ENCODE measurements around the gene IRF1. TPM values are rescaled to one million over a fixed set of nuclear protein-coding genes. Genes with fewer than 3 reads are reported as not detected.

The IRF1 gene
- total RNA-seq, 1 experiment from 2014 or later = 48.9 TPM

DNA sequence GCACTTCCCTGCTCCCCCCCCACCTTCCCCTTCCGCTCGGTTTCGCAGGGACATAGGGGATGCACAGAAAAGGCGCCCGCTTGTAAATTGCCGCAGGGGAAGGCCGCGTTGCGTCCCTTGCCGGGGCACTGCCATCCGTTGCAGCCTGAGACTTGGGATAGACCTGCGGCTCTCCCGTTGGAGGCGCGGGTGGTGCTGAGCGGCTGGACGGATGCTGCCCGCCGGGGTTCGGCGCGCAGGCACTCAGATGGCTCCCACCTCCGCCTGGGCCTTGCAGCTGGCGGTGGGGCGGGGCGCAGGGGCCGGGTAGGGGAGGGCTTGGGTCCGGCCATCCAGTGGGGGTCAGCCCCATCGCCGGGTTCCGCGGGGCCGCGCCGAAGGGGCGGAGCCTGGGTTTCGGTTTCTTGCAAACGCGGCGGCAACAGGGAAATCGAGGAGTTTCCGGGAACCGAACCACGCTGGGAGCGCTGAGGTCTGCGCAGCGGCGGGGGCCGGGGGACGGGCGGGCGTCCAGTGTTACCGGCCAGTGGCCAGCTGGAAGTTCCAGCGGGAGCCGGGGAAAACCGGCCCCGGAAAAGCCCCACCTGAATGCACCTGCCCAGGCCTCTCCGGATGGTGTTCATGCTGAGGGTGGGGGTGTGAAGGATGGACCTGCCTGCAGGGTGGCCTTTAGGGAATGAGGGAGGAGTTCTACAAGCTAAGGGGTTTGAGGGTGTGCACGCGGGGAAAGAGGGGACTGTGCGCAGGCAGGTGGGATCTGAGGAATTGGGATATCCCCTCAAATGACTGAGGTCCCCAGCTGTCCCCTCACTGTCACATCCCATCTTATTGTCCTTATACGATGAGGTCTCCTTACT is 6.3 kb upstream of the IRF1 start:
- Histone ChIP-seq H3K4me1 (ENCODE audit: control insufficient read depth, insufficient read depth, low read length) (peaks cover 26% of the 10 kb centered on the region), H3K36me3 (ENCODE audit: control insufficient read depth, insufficient read depth, low read length) (peaks cover 2% of the 10 kb centered on the region; the same call in 1 of the 2 replicates), H3K27me3 (ENCODE audit: control insufficient read depth, insufficient read depth, low read length) (no peaks in the 10 kb centered on the region), H3K4me3 (ENCODE audit: low read depth in 2 of 2, low read length in 2 of 2) (peak overlapping the region; percentile 71 to 91), H3K27ac (ENCODE audit: low read length) (peak overlapping the region; percentile 84), H3K9me3 (ENCODE audit: control insufficient read depth, insufficient read depth, low read depth, low read length) (no peaks in the 10 kb centered on the region)
- ATAC-seq = peak; percentile 76
- intact Hi-C loops (cut with micrococcal nuclease; ENCODE audit: unreplicated experiment) = loop anchor here (10.0 kb wide), 1 partner anchor 432 kb away; the partner anchor contains the start of gene IL3
- POLR2A ChIA-PET = interaction anchor here (0.6 to 0.8 kb wide), 4 partner anchors 23 to 322 kb away, joined by 3 to 33 read pairs (median 6); no protein-coding TSS in a partner anchor
- TF ChIP-seq TCF7L2 (IDR thresholded peaks at IDR 0.05; ENCODE audit: low read depth, low read length) (no peak), POLR2AphosphoS5 (IDR thresholded peaks at IDR 0.05; ENCODE audit: low read depth, low read length) (no peak), SIN3A (IDR thresholded peaks at IDR 0.05; ENCODE audit: borderline replicate concordance, insufficient read depth, low read depth, low read length) (no peak)
- TF ChIP-seq, protein P1, sequence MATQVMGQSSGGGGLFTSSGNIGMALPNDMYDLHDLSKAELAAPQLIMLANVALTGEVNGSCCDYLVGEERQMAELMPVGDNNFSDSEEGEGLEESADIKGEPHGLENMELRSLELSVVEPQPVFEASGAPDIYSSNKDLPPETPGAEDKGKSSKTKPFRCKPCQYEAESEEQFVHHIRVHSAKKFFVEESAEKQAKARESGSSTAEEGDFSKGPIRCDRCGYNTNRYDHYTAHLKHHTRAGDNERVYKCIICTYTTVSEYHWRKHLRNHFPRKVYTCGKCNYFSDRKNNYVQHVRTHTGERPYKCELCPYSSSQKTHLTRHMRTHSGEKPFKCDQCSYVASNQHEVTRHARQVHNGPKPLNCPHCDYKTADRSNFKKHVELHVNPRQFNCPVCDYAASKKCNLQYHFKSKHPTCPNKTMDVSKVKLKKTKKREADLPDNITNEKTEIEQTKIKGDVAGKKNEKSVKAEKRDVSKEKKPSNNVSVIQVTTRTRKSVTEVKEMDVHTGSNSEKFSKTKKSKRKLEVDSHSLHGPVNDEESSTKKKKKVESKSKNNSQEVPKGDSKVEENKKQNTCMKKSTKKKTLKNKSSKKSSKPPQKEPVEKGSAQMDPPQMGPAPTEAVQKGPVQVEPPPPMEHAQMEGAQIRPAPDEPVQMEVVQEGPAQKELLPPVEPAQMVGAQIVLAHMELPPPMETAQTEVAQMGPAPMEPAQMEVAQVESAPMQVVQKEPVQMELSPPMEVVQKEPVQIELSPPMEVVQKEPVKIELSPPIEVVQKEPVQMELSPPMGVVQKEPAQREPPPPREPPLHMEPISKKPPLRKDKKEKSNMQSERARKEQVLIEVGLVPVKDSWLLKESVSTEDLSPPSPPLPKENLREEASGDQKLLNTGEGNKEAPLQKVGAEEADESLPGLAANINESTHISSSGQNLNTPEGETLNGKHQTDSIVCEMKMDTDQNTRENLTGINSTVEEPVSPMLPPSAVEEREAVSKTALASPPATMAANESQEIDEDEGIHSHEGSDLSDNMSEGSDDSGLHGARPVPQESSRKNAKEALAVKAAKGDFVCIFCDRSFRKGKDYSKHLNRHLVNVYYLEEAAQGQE (IDR thresholded peaks at IDR 0.05; ENCODE audit: insufficient read depth in 1 of 2, low read depth in 2 of 2, low read length in 1 of 2) = no peak
- TF ChIP-seq, protein P2, sequence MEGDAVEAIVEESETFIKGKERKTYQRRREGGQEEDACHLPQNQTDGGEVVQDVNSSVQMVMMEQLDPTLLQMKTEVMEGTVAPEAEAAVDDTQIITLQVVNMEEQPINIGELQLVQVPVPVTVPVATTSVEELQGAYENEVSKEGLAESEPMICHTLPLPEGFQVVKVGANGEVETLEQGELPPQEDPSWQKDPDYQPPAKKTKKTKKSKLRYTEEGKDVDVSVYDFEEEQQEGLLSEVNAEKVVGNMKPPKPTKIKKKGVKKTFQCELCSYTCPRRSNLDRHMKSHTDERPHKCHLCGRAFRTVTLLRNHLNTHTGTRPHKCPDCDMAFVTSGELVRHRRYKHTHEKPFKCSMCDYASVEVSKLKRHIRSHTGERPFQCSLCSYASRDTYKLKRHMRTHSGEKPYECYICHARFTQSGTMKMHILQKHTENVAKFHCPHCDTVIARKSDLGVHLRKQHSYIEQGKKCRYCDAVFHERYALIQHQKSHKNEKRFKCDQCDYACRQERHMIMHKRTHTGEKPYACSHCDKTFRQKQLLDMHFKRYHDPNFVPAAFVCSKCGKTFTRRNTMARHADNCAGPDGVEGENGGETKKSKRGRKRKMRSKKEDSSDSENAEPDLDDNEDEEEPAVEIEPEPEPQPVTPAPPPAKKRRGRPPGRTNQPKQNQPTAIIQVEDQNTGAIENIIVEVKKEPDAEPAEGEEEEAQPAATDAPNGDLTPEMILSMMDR (IDR thresholded peaks at IDR 0.05) = no peak
- CTCF ChIA-PET = interaction anchor here (0.6 to 1.7 kb wide), 3 partner anchors 74 to 110 kb away, joined by 7 to 11 read pairs (median 8); no protein-coding TSS in a partner anchor
- in situ Hi-C loops (cut with HindIII; ENCODE audit: low pct_unique_long_range_greater_than_20kb, low sequenced_read_pairs) = loop anchor here (25.0 kb wide), 1 partner anchor 110 kb away; no protein-coding TSS in a partner anchor
- BruUV-seq (replicated peaks) = TSS peak; percentile 68
- DNase-seq (ENCODE audit: low read depth, low spot score) = no peak

DNA sequence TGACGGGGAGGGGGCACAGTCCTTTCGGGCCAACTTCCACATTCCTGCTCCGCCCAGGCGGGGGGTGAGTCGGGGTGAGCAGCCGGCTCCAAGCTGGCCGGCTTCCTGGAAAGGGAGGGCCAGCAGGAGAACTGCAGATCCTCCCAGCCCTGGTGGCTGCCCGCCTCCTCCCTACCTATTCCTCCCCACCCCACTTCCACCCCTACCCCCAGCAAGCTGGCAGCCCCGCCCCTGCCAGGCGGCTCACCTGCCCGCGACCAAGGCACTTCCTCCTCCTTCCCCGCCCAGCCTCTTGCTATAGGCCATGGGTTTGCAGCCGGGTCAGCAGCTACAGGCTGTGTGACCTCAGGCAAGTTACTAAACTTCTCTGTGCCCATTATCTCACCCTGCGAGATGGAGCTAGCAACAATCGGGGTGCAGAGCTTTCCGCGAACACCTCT is 5.6 kb upstream of the IRF1 start:
- no TSS peak for BruUV-seq (replicated peaks)

More for the DNA sequence above, 5.6 kb upstream of the IRF1 start:
- Histone ChIP-seq H3K4me1 (ENCODE audit: control insufficient read depth, insufficient read depth, low read length) (peaks cover 31% of the 10 kb centered on the region), H3K27ac (ENCODE audit: low read length) (peak overlapping the region; percentile 82), H3K4me3 (ENCODE audit: low read depth in 2 of 2, low read length in 2 of 2) (peak overlapping the region; percentile 71 to 91), H3K27me3 (ENCODE audit: control insufficient read depth, insufficient read depth, low read length) (no peaks in the 10 kb centered on the region), H3K36me3 (ENCODE audit: control insufficient read depth, insufficient read depth, low read length) (peaks cover 2% of the 10 kb centered on the region; the same call in 1 of the 2 replicates), H3K9me3 (ENCODE audit: control insufficient read depth, insufficient read depth, low read depth, low read length) (no peaks in the 10 kb centered on the region)
- POLR2A ChIA-PET = interaction anchor here (0.6 to 0.8 kb wide), 4 partner anchors 22 to 323 kb away, joined by 3 to 33 read pairs (median 6); no protein-coding TSS in a partner anchor
- TF ChIP-seq POLR2AphosphoS5 (IDR thresholded peaks at IDR 0.05; ENCODE audit: low read depth, low read length) (no peak), SIN3A (IDR thresholded peaks at IDR 0.05; ENCODE audit: borderline replicate concordance, insufficient read depth, low read depth, low read length) (no peak), TCF7L2 (IDR thresholded peaks at IDR 0.05; ENCODE audit: low read depth, low read length) (no peak)
- TF ChIP-seq, protein P2 (IDR thresholded peaks at IDR 0.05) = no peak
- TF ChIP-seq, protein P1 (IDR thresholded peaks at IDR 0.05; ENCODE audit: insufficient read depth in 1 of 2, low read depth in 2 of 2, low read length in 1 of 2) = no peak
- in situ Hi-C loops (cut with HindIII; ENCODE audit: low pct_unique_long_range_greater_than_20kb, low sequenced_read_pairs) (loop anchor here (25.0 kb wide), 1 partner anchor 109 kb away; no protein-coding TSS in a partner anchor), intact Hi-C loops (cut with micrococcal nuclease; ENCODE audit: unreplicated experiment) (loop anchor here (10.0 kb wide), 1 partner anchor 431 kb away; the partner anchor contains the start of gene IL3)
- CTCF ChIA-PET = interaction anchor here (0.6 kb wide), 3 partner anchors 73 to 159 kb away, joined by 4 to 8 read pairs (median 7); no protein-coding TSS in a partner anchor
- DNase-seq (ENCODE audit: low read depth, low spot score) (no peak), ATAC-seq (peak; percentile 68)
